ENCODE results near the gene TAS1R3.

Gene TAS1R3

GRCh38 chr1:1320666-1321448 is 10.2 kb upstream of the TAS1R3 start:
- no peak for DNase-seq
- TF ChIP-seq CTCF (IDR thresholded peaks at IDR 0.05; ENCODE audit: low read length) (no peak), EZH2phosphoT487 (IDR thresholded peaks at IDR 0.05; ENCODE audit: low read length) (no peak), EZH2 (optimal IDR thresholded peaks at IDR 0.05; ENCODE audit: low read depth, low read length) (no peak)
- peaks cover 3% of the 10 kb centered on the region; the same call in 1 of the 2 replicates for H3K4me1 ChIP-seq (ENCODE audit: low read length)
- no peaks in the 10 kb centered on the region for H3K27me3 ChIP-seq (replicated peaks; ENCODE audit: insufficient read depth, low read length)
- H3K79me2 ChIP-seq (ENCODE audit: low read length), result peaks cover 71% of the 10 kb centered on the region
- no peak overlapping the region for H3K9ac ChIP-seq (ENCODE audit: low read length)
- no peak overlapping the region for H3K4me3 ChIP-seq (ENCODE audit: low read length)
- H4K20me1 ChIP-seq (ENCODE audit: insufficient read depth, low read length), result peaks cover 12% of the 10 kb centered on the region; the same call in 1 of the 2 replicates
- no peak overlapping the region for H2AFZ ChIP-seq (ENCODE audit: low read length)
- no peaks in the 10 kb centered on the region for H3K9me3 ChIP-seq (replicated peaks; ENCODE audit: insufficient read depth, low read length)
- H3K9me2 ChIP-seq (replicated peaks; ENCODE audit: insufficient read depth, low read length), result no peaks in the 10 kb centered on the region
- peaks cover 11% of the 10 kb centered on the region; the same call in 1 of the 2 replicates for H3F3A ChIP-seq (ENCODE audit: insufficient read depth, low read length)
- H3K27ac ChIP-seq (ENCODE audit: low read length), result no peak overlapping the region
- H3K4me2 ChIP-seq (ENCODE audit: low read depth, low read length), result no peak overlapping the region
- H3K36me3 ChIP-seq (replicated peaks; ENCODE audit: insufficient read depth, low read length), result 0 out of 2 replicates have a peak, but pooled peaks cover 5% of the 10 kb centered on the region

GRCh38 chr1:1321477-1321876 is 9.6 kb upstream of the TAS1R3 start:
- Histone ChIP-seq H3K4me3 (ENCODE audit: low read length) (no peak overlapping the region), H3K79me2 (ENCODE audit: low read length) (peaks cover 77% of the 10 kb centered on the region), H3F3A (ENCODE audit: insufficient read depth, low read length) (peaks cover 11% of the 10 kb centered on the region; the same call in 1 of the 2 replicates), H4K20me1 (ENCODE audit: insufficient read depth, low read length) (peaks cover 12% of the 10 kb centered on the region; the same call in 1 of the 2 replicates), H2AFZ (ENCODE audit: low read length) (no peak overlapping the region), H3K27me3 (replicated peaks; ENCODE audit: insufficient read depth, low read length) (no peaks in the 10 kb centered on the region), H3K9me3 (replicated peaks; ENCODE audit: insufficient read depth, low read length) (no peaks in the 10 kb centered on the region), H3K9me2 (replicated peaks; ENCODE audit: insufficient read depth, low read length) (no peaks in the 10 kb centered on the region), H3K36me3 (replicated peaks; ENCODE audit: insufficient read depth, low read length) (0 out of 2 replicates have a peak, but pooled peaks cover 5% of the 10 kb centered on the region), H3K9ac (ENCODE audit: low read length) (no peak overlapping the region), H3K4me2 (ENCODE audit: low read depth, low read length) (no peak overlapping the region), H3K4me1 (ENCODE audit: low read length) (peaks cover 3% of the 10 kb centered on the region; the same call in 1 of the 2 replicates), H3K27ac (ENCODE audit: low read length) (no peak overlapping the region)
- no peak for DNase-seq
- TF ChIP-seq EZH2phosphoT487 (IDR thresholded peaks at IDR 0.05; ENCODE audit: low read length), result no peak
- no peak for TF ChIP-seq EZH2 (optimal IDR thresholded peaks at IDR 0.05; ENCODE audit: low read depth, low read length)
- no peak for TF ChIP-seq CTCF (IDR thresholded peaks at IDR 0.05; ENCODE audit: low read length)

GRCh38 chr1:1322418-1322817 is 8.7 kb upstream of the TAS1R3 start:
- TF ChIP-seq EZH2phosphoT487 (IDR thresholded peaks at IDR 0.05; ENCODE audit: low read length) (no peak), CTCF (IDR thresholded peaks at IDR 0.05; ENCODE audit: low read length) (no peak), EZH2 (optimal IDR thresholded peaks at IDR 0.05; ENCODE audit: low read depth, low read length) (no peak)
- peaks cover 9% of the 10 kb centered on the region; the same call in 1 of the 2 replicates for H3F3A ChIP-seq (ENCODE audit: insufficient read depth, low read length)
- H3K36me3 ChIP-seq (replicated peaks; ENCODE audit: insufficient read depth, low read length), result 0 out of 2 replicates have a peak, but pooled peaks cover 3% of the 10 kb centered on the region
- H3K27me3 ChIP-seq (replicated peaks; ENCODE audit: insufficient read depth, low read length), result no peaks in the 10 kb centered on the region
- H3K4me3 ChIP-seq (ENCODE audit: low read length), result no peak overlapping the region
- peaks cover 3% of the 10 kb centered on the region; the same call in 1 of the 2 replicates for H3K4me1 ChIP-seq (ENCODE audit: low read length)
- peaks cover 82% of the 10 kb centered on the region for H3K79me2 ChIP-seq (ENCODE audit: low read length)
- H3K9ac ChIP-seq (ENCODE audit: low read length), result no peak overlapping the region
- no peaks in the 10 kb centered on the region for H3K9me2 ChIP-seq (replicated peaks; ENCODE audit: insufficient read depth, low read length)
- H3K4me2 ChIP-seq (ENCODE audit: low read depth, low read length), result no peak overlapping the region
- no peak overlapping the region for H2AFZ ChIP-seq (ENCODE audit: low read length)
- H4K20me1 ChIP-seq (ENCODE audit: insufficient read depth, low read length), result peaks cover 12% of the 10 kb centered on the region; the same call in 1 of the 2 replicates
- no peak overlapping the region for H3K27ac ChIP-seq (ENCODE audit: low read length)
- no peak for DNase-seq
- no peaks in the 10 kb centered on the region for H3K9me3 ChIP-seq (replicated peaks; ENCODE audit: insufficient read depth, low read length)

Measured in MM.1S (cell line).